ENCODE results near the gene HACE1. TPM values are rescaled to one million over a fixed set of nuclear protein-coding genes. Genes with fewer than 3 reads are reported as not detected.
"Not testable (repeated sequence)": the region's sequence is repeated elsewhere in the genome, so short reads cannot be mapped to it uniquely, and the experiment has no call there.

HACE1 gene
- total RNA-seq, 4 donors from 2014 or later, result 6.1 to 17.7 (median 11.2) TPM

- DNase-seq, result no peak
- H3K4me1 ChIP-seq, result no peaks in the 10 kb centered on the region
- no peak overlapping the region for H3K4me3 ChIP-seq
- H3K9me3 ChIP-seq, result no peaks in the 10 kb centered on the region
- WGBS, 2 donors, result 100% methylated on average over 2 of the region's 3 CpGs; no CpG with 5 or more reads in 1 of the 2 donors
- H3K27ac ChIP-seq, result no peak overlapping the region
- TF ChIP-seq POLR2A (IDR thresholded peaks at IDR 0.05) (no peak), CTCF (IDR thresholded peaks at IDR 0.05) (no peak)
- peaks cover 0 to 28% (median 0%) of the 10 kb centered on the region in 3 donors for H3K36me3 ChIP-seq
- no peaks in the 10 kb centered on the region for H3K27me3 ChIP-seq
- intact Hi-C loops (cut with DNase I), result no loop called here
Observed at GRCh38 chr6:104816125-104816524, 43.6 kb downstream of the HACE1 start.

- TF ChIP-seq POLR2A (IDR thresholded peaks at IDR 0.05) (no peak), CTCF (IDR thresholded peaks at IDR 0.05) (no peak)
- peaks cover 0 to 20% (median 0%) of the 10 kb centered on the region in 3 donors for H3K36me3 ChIP-seq
- H3K4me1 ChIP-seq, result no peaks in the 10 kb centered on the region
- H3K27me3 ChIP-seq, result no peaks in the 10 kb centered on the region
- no peak overlapping the region for H3K27ac ChIP-seq
- DNase-seq, result no peak
- 88 to 93% methylated on average over 1 to 2 of the region's 2 CpGs for WGBS, 2 donors
- no peak overlapping the region for H3K4me3 ChIP-seq
- no peaks in the 10 kb centered on the region for H3K9me3 ChIP-seq
- intact Hi-C loops (cut with DNase I), result no loop called here
Observed at GRCh38 chr6:104814743-104815142, 45.0 kb downstream of the HACE1 start.

GRCh38 chr6:104813552-104813951 lies 46.2 kb downstream of the HACE1 start:
- intact Hi-C loops (cut with DNase I), result no loop called here
- no peak for TF ChIP-seq CTCF (IDR thresholded peaks at IDR 0.05)
- Histone ChIP-seq H3K4me3 (no peak overlapping the region), H3K27ac (no peak overlapping the region), H3K36me3 (peaks cover 0 to 20% (median 0%) of the 10 kb centered on the region in 3 donors), H3K27me3 (no peaks in the 10 kb centered on the region), H3K9me3 (no peaks in the 10 kb centered on the region), H3K4me1 (no peaks in the 10 kb centered on the region)
- WGBS, 2 donors, result 87 to 95% methylated on average over 2 of the region's 2 CpGs
- DNase-seq, result no peak

- Histone ChIP-seq H3K9me3 (no peaks in the 10 kb centered on the region), H3K4me3 (no peak overlapping the region), H3K27me3 (no peaks in the 10 kb centered on the region), H3K27ac (no peak overlapping the region), H3K4me1 (no peaks in the 10 kb centered on the region), H3K36me3 (peaks cover 0 to 27% (median 0%) of the 10 kb centered on the region in 3 donors)
- TF ChIP-seq CTCF (IDR thresholded peaks at IDR 0.05) (no peak), POLR2A (IDR thresholded peaks at IDR 0.05) (no peak)
- no peak for DNase-seq
- intact Hi-C loops (cut with DNase I), result no loop called here
- 77 to 85% methylated on average over 3 of the region's 3 CpGs for WGBS, 2 donors
Observed at GRCh38 chr6:104809116-104809515, 50.6 kb downstream of the HACE1 start.

GRCh38 chr6:104805335-104805734 lies 54.4 kb downstream of the HACE1 start:
- DNase-seq; H3K4me3 ChIP-seq; H3K27ac ChIP-seq; intact Hi-C loops (cut with DNase I); H3K27me3 ChIP-seq; H3K4me1 ChIP-seq; H3K9me3 ChIP-seq: not testable (repeated sequence)
- peaks cover 0 to 38% (median 0%) of the 10 kb centered on the region in 3 donors for H3K36me3 ChIP-seq
- 91 to 97% methylated on average over 4 of the region's 4 CpGs for WGBS, 2 donors

- peaks cover 0 to 38% (median 0%) of the 10 kb centered on the region in 3 donors for H3K36me3 ChIP-seq
- H3K4me1 ChIP-seq, result no peaks in the 10 kb centered on the region
- intact Hi-C loops (cut with DNase I), result no loop called here
- no peak for DNase-seq
- no peaks in the 10 kb centered on the region for H3K9me3 ChIP-seq
- 90 to 94% methylated on average over 3 of the region's 3 CpGs for WGBS, 2 donors
- TF ChIP-seq CTCF (IDR thresholded peaks at IDR 0.05) (no peak), POLR2A (IDR thresholded peaks at IDR 0.05) (no peak)
- no peak overlapping the region for H3K27ac ChIP-seq
- no peak overlapping the region for H3K4me3 ChIP-seq
- no peaks in the 10 kb centered on the region for H3K27me3 ChIP-seq
Observed at GRCh38 chr6:104799134-104799657, 60.5 kb downstream of the HACE1 start.

All from esophagus squamous epithelium (tissue), 5 donors.